Suprapubic skin (tissue), 4 donors: ENCODE data around the gene MAP1B. TPM values are rescaled to one million over a fixed set of nuclear protein-coding genes. Genes with fewer than 3 reads are reported as not detected.

Experiments
- DNase-seq, 2 donors: peaks; one replicate each; pipeline ENCODE4 v3.0.0-alpha.2; 2019; ENCODE audit warnings: low spot score in 2 of 2
- H3K27ac ChIP-seq: fragments of 200-600 bp; sonication (generic); one replicate; pipeline ENCODE4 v1.5.1; 2019
- H3K27me3 ChIP-seq: fragments of 200-600 bp; sonication (generic); one replicate; pipeline ENCODE4 v1.5.1; 2019
- H3K36me3 ChIP-seq: fragments of 200-600 bp; sonication (generic); one replicate; pipeline ENCODE4 v1.5.1; 2019
- H3K4me1 ChIP-seq: fragments of 200-600 bp; sonication (generic); one replicate; pipeline ENCODE4 v1.5.1; 2019
- H3K4me3 ChIP-seq: fragments of 200-600 bp; sonication (generic); one replicate; pipeline ENCODE4 v1.5.1; 2019; ENCODE audit warnings: mild to moderate bottlenecking
- H3K9me3 ChIP-seq: fragments of 200-600 bp; sonication (generic); one replicate; pipeline ENCODE4 v1.5.1; 2019
- CTCF ChIP-seq, 2 donors: fragments of 200-600 bp in 1 of 2; fragments of 450-650 bp in 1 of 2; sonication (generic) in 1 of 2; IDR thresholded peaks; one replicate each; pipeline ENCODE4 v1.5.1; 2016 to 2019; ENCODE audit warnings: antibody characterized with exemption in 2 of 2, mild to moderate bottlenecking in 1 of 2, moderate library complexity in 1 of 2
- EP300 ChIP-seq: sonication (generic); formaldehyde crosslinking; IDR thresholded peaks from one replicate; pipeline ENCODE4 v1.6.1; 2017; ENCODE audit warnings: antibody characterized with exemption
- POLR2A ChIP-seq, 2 donors: fragments of 450-650 bp; IDR thresholded peaks; one replicate each; pipeline ENCODE4 v1.6.1; 2017; ENCODE audit warnings: antibody characterized with exemption in 2 of 2, mild to moderate bottlenecking in 2 of 2, moderate library complexity in 2 of 2
- POLR2AphosphoS5 ChIP-seq, 3 donors: sonication (generic); formaldehyde crosslinking; IDR thresholded peaks; one replicate each; pipeline ENCODE4 v1.6.1; 2017; ENCODE audit warnings: antibody characterized with exemption in 3 of 3
- WGBS: methylation state at CpG from one replicate; pipeline ENCODE4 v1.1.5; 2018; 5-methylcytosine and 5-hydroxymethylcytosine counted together
- total RNA-seq, 4 donors: library from RNA; depleted of rRNA; stranded (reverse); fragments of >200 nt; gene quantifications; one replicate each; pipeline ENCODE4 v1.1.0, GENCODE V29; 2016

The MAP1B gene
- total RNA-seq, 4 donors from 2014 or later = 38.1 to 172 (median 67.5) TPM

- Histone ChIP-seq H3K27me3 (no peaks in the 10 kb centered on the region), H3K9me3 (no peaks in the 10 kb centered on the region), H3K4me1 (no peaks in the 10 kb centered on the region), H3K27ac (no peak overlapping the region), H3K4me3 (no peak overlapping the region), H3K36me3 (no peaks in the 10 kb centered on the region)
- TF ChIP-seq POLR2A (IDR thresholded peaks at IDR 0.05) = no peak
- no peak for TF ChIP-seq CTCF (IDR thresholded peaks at IDR 0.05)
- no peak for TF ChIP-seq POLR2AphosphoS5 (IDR thresholded peaks at IDR 0.05)
- no peak for TF ChIP-seq EP300
- WGBS = 80% methylated on average over 6 of the region's 6 CpGs
- DNase-seq = no peak
Observed at GRCh38 chr5:72074251-72074650, 33.0 kb upstream of the MAP1B start.

DNA sequence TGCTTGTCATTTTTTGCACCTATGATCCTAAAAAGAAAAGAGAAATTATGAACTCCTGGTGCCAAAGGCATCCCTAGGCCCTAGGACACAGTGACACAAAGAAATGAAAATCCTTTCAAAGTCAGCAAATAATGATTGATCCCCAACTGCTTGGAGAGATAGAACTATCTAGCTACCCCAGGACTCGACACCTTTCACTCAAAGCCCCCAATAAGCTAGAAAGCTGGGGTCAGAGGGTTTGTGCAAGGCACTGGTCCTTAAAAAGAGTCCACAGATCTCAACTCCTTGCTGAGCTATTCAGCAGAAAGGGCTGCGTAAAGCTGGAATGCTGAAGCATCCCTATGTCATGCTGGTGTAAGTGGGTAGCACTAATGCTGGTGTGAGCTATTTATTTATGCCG, 31.8 kb upstream of the MAP1B start:
- 85% methylated on average over 3 of the region's 3 CpGs for WGBS
- no peak for TF ChIP-seq EP300
- TF ChIP-seq POLR2AphosphoS5 (IDR thresholded peaks at IDR 0.05) = no peak
- TF ChIP-seq CTCF (IDR thresholded peaks at IDR 0.05) = no peak
- TF ChIP-seq POLR2A (IDR thresholded peaks at IDR 0.05) = no peak

GRCh38 chr5:72076621-72077300, 30.5 kb upstream of the MAP1B start:
- WGBS = 79% methylated on average over 4 of the region's 4 CpGs
- no peak overlapping the region for H3K4me3 ChIP-seq
- no peak for DNase-seq
- no peaks in the 10 kb centered on the region for H3K36me3 ChIP-seq
- H3K9me3 ChIP-seq = no peaks in the 10 kb centered on the region
- no peaks in the 10 kb centered on the region for H3K4me1 ChIP-seq
- H3K27me3 ChIP-seq = no peaks in the 10 kb centered on the region
- no peak overlapping the region for H3K27ac ChIP-seq
- TF ChIP-seq EP300 = no peak

More for the DNA sequence above, 31.8 kb upstream of the MAP1B start:
- Histone ChIP-seq H3K27me3 (no peaks in the 10 kb centered on the region), H3K27ac (no peak overlapping the region), H3K9me3 (no peaks in the 10 kb centered on the region), H3K4me3 (no peak overlapping the region), H3K36me3 (no peaks in the 10 kb centered on the region), H3K4me1 (no peaks in the 10 kb centered on the region)
- DNase-seq = no peak

DNA sequence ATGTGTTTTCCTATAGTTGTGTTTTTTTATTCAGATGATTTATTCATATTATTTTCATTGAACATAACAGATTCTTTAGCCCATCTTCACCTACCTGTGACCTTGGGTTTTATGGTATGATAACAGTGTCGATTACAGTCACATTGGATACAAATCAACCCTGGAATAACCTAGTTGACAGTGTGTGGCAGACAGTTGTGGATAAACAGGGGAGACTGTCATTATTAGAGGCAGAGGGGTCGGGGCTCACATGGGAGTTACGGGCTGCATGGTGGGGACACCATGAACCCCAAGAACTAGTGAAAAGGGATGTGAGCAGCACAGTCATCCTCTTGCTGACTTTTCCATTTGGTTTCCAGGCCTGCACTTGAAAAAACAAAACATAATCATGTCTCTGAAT, 29.9 kb upstream of the MAP1B start:
- WGBS = 89% methylated on average over 3 of the region's 3 CpGs
- Histone ChIP-seq H3K4me3 (no peak overlapping the region), H3K36me3 (no peaks in the 10 kb centered on the region), H3K9me3 (no peaks in the 10 kb centered on the region), H3K27me3 (no peaks in the 10 kb centered on the region), H3K4me1 (no peaks in the 10 kb centered on the region), H3K27ac (no peak overlapping the region)
- no peak for TF ChIP-seq CTCF (IDR thresholded peaks at IDR 0.05)
- no peak for TF ChIP-seq EP300
- no peak for TF ChIP-seq POLR2A (IDR thresholded peaks at IDR 0.05)
- TF ChIP-seq POLR2AphosphoS5 (IDR thresholded peaks at IDR 0.05) = no peak
- no peak for DNase-seq

- H3K9me3 ChIP-seq = no peaks in the 10 kb centered on the region
- no peak overlapping the region for H3K4me3 ChIP-seq
- TF ChIP-seq POLR2AphosphoS5 (IDR thresholded peaks at IDR 0.05) (no peak), POLR2A (IDR thresholded peaks at IDR 0.05) (no peak), EP300 (no peak), CTCF (IDR thresholded peaks at IDR 0.05) (no peak)
- 15% methylated on average over 7 of the region's 7 CpGs for WGBS
- H3K27me3 ChIP-seq = no peaks in the 10 kb centered on the region
- no peaks in the 10 kb centered on the region for H3K4me1 ChIP-seq
- no peak overlapping the region for H3K27ac ChIP-seq
- no peaks in the 10 kb centered on the region for H3K36me3 ChIP-seq
- no peak for DNase-seq
Observed at GRCh38 chr5:72079288-72079687, 28.0 kb upstream of the MAP1B start.

- WGBS = 78% methylated on average over 1 of the region's 1 CpG
- Histone ChIP-seq H3K9me3 (no peaks in the 10 kb centered on the region), H3K27me3 (no peaks in the 10 kb centered on the region), H3K4me3 (no peak overlapping the region), H3K36me3 (no peaks in the 10 kb centered on the region), H3K4me1 (peaks cover 2% of the 10 kb centered on the region), H3K27ac (no peak overlapping the region)
- TF ChIP-seq POLR2AphosphoS5 (IDR thresholded peaks at IDR 0.05) = no peak
- no peak for TF ChIP-seq EP300
- no peak for DNase-seq
Observed at GRCh38 chr5:72082048-72082447, 25.2 kb upstream of the MAP1B start.
